ENCODE measurements around the gene C22orf31.

- TF ChIP-seq CTCF (conservative IDR thresholded peaks at IDR 0.05; ENCODE audit: low read depth in 2 of 2) = no peak
- no peak for TF ChIP-seq POLR2AphosphoS5 (IDR thresholded peaks at IDR 0.05; ENCODE audit: low read depth)
- TF ChIP-seq JUNB (IDR thresholded peaks at IDR 0.05; ENCODE audit: unreplicated experiment) = no peak
- TF ChIP-seq EZH2 (IDR thresholded peaks at IDR 0.05; ENCODE audit: low read depth, unreplicated experiment) = no peak
- TF ChIP-seq REST (IDR thresholded peaks at IDR 0.05; ENCODE audit: unreplicated experiment) = no peak
- no peak for TF ChIP-seq EZH2phosphoT487 (IDR thresholded peaks at IDR 0.05; ENCODE audit: unreplicated experiment)
These were observed 7.8 kb upstream of the C22orf31 start for GRCh38 chr22:29069463-29069862.
